K562 (cell line): ENCODE data around the gene BTBD16. TPM values are rescaled to one million over a fixed set of nuclear protein-coding genes. Genes with fewer than 3 reads are reported as not detected.

ENCODE experiments used
- ATAC-seq: fragments of 200-7000 bp; cut with Tn5 transposase; 3 replicates; pipeline ENCODE4 v1.9.1; 2020; ENCODE audit warnings: moderate library complexity
- BruUV-seq: library from RNA; stranded (reverse); fragments of 400-500 nt; replicated peaks from 2 replicates; lab custom pipeline; 2021; lab: Mats Ljungman, UMichigan
- CTCF ChIA-PET: fragments of 300-600 bp; formaldehyde crosslinking; extraction: SDS; loops from one replicate; lab custom pipeline; 2021; ENCODE audit warnings: low intra/inter-chr PET ratio; lab: Yijun Ruan, JAX
- POLR2A ChIA-PET: fragments of 300-600, 350-650 bp; sonication (Branson Sonifier 250); formaldehyde crosslinking; extraction: SDS; loops from one replicate; lab custom pipeline; 2021; ENCODE audit warnings: antibody characterized with exemption, inconsistent platforms; lab: Yijun Ruan, JAX
- DNase-seq, 4 experiments: peaks; one replicate each; pipeline versions ENCODE4 v3.0.0 to v3.0.0-alpha.2; 2011 to 2018; ENCODE audit warnings: low spot score in 3 of 4, mixed read lengths in 3 of 4; ENCODE audit errors: extremely low read depth in 1 of 4
- FAIRE-seq: peaks from 2 replicates; lab custom pipeline; 2011; peaks lifted over from hg19 to GRCh38; lab: Jason Lieb, UNC
- H2AFZ ChIP-seq: 2 replicates; pipeline ENCODE4 v1.6.0; 2011; ENCODE audit warnings: low read depth, low read length, control low read depth, inconsistent platforms
- H3K27ac ChIP-seq: fragments of 200-600 bp; 3 replicates; pipeline ENCODE4 v1.8.0; 2011; ENCODE audit warnings: low read depth, mild to moderate bottlenecking, control low read depth, inconsistent platforms, low read length, moderate library complexity, mixed read lengths; ENCODE audit errors: extremely low read depth
- H3K27me3 ChIP-seq, 2 experiments: fragments of 300-600 bp in 1 of 2; 2 replicates in 1 of 2; 3 replicates in 1 of 2; pipeline versions ENCODE4 v1.6.0 to v1.8.0; 2011; ENCODE audit warnings: inconsistent platforms in 2 of 2, low read length in 2 of 2, mild to moderate bottlenecking in 1 of 2, mixed read lengths in 1 of 2, moderate library complexity in 1 of 2; ENCODE audit not compliant: control insufficient read depth in 2 of 2, insufficient read depth in 2 of 2
- H3K36me3 ChIP-seq: fragments of 300-600 bp; 3 replicates; pipeline ENCODE4 v1.8.0; 2011; ENCODE audit warnings: mild to moderate bottlenecking, low read length, inconsistent platforms; ENCODE audit not compliant: control insufficient read depth, insufficient read depth
- H3K4me1 ChIP-seq, 2 experiments: fragments of 200-600 bp in 1 of 2; replicated peaks in 1 of 2; 2 replicates in 1 of 2; 3 replicates in 1 of 2; pipeline versions ENCODE4 v1.5.1 to v1.8.0; 2011; ENCODE audit warnings: inconsistent platforms in 2 of 2, low read length in 2 of 2, mild to moderate bottlenecking in 1 of 2, mixed read lengths in 1 of 2, moderate library complexity in 1 of 2; ENCODE audit not compliant: control insufficient read depth in 2 of 2, insufficient read depth in 2 of 2
- H3K4me2 ChIP-seq: 2 replicates; pipeline ENCODE4 v1.6.1; 2011; ENCODE audit warnings: low read length, control low read depth, inconsistent platforms, mixed read lengths; ENCODE audit not compliant: insufficient read depth
- H3K4me3 ChIP-seq: fragments of 200-600 bp; sonication (generic), shearing (Covaris generic); 2 replicates; pipeline ENCODE4 v1.5.1; 2016; ENCODE audit warnings: control low read depth, inconsistent platforms
- H3K79me2 ChIP-seq: fragments of 200-600 bp; 3 replicates; pipeline ENCODE4 v1.8.0; 2011; ENCODE audit warnings: low read length, inconsistent platforms; ENCODE audit not compliant: control insufficient read depth, insufficient read depth
- H3K9ac ChIP-seq, 2 experiments: 2 replicates each; pipeline versions ENCODE4 v1.6.0 to v1.6.1; 2011; ENCODE audit warnings: low read depth in 2 of 2, low read length in 2 of 2, control low read depth in 1 of 2, inconsistent platforms in 1 of 2, mild to moderate bottlenecking in 1 of 2, mixed read lengths in 1 of 2; ENCODE audit not compliant: insufficient read depth in 1 of 2
- H3K9me1 ChIP-seq: one replicate; pipeline ENCODE4 v1.6.0; 2011; ENCODE audit warnings: inconsistent platforms, mild to moderate bottlenecking, low read length, moderate library complexity; ENCODE audit not compliant: control insufficient read depth, insufficient read depth
- H3K9me3 ChIP-seq: replicated peaks from 2 replicates; pipeline ENCODE4 v1.5.1; 2011; ENCODE audit warnings: low read depth, low read length, inconsistent platforms; ENCODE audit not compliant: control insufficient read depth, insufficient read depth
- H4K20me1 ChIP-seq: replicated peaks from 2 replicates; pipeline ENCODE4 v1.6.1; 2011; ENCODE audit warnings: low read length, inconsistent platforms, mixed read lengths; ENCODE audit not compliant: control insufficient read depth, insufficient read depth
- CREB1 ChIP-seq, 2 experiments: sonication (generic) in 1 of 2; formaldehyde crosslinking in 1 of 2; IDR thresholded peaks; 2 replicates each; pipeline versions ENCODE4 v1.6.1 to v1.8.0; 2012 to 2022; ENCODE audit warnings: inconsistent platforms in 1 of 2, mild to moderate bottlenecking in 1 of 2, missing genetic modification reagents in 1 of 2, moderate library complexity in 1 of 2
- NCOA2 ChIP-seq, 2 experiments: fragments of 450-650 bp; IDR thresholded peaks; 2 replicates each; pipeline ENCODE4 v1.6.1; 2018; ENCODE audit warnings: mild to moderate bottlenecking in 2 of 2, moderate library complexity in 1 of 2; ENCODE audit not compliant: partially characterized antibody in 2 of 2
- NEUROD1 ChIP-seq: fragments of 150-350 bp; IDR thresholded peaks from 2 replicates; pipeline ENCODE4 v1.6.1; 2014; ENCODE audit warnings: borderline replicate concordance, low read length, low read depth; ENCODE audit not compliant: partially characterized antibody
- NRF1 ChIP-seq, 2 experiments: fragments of 450-650 bp; IDR thresholded peaks in 1 of 2; conservative IDR thresholded peaks in 1 of 2; 2 replicates each; pipeline ENCODE4 v1.6.1; 2014; ENCODE audit warnings: mild to moderate bottlenecking in 2 of 2
- PHF8 ChIP-seq: fragments of 200-600 bp; sonication (generic); IDR thresholded peaks from 2 replicates; pipeline ENCODE4 v1.6.1; 2012; ENCODE audit warnings: mixed run types, mild to moderate bottlenecking, inconsistent platforms, low read length, moderate library complexity, borderline replicate concordance
- POLR2AphosphoS2 ChIP-seq: IDR thresholded peaks from 2 replicates; pipeline ENCODE4 v1.6.1; 2012; ENCODE audit warnings: low read length, improper control_type of control experiment
- REST ChIP-seq, 2 experiments: fragments of 450-650 bp; formaldehyde crosslinking in 1 of 2; IDR thresholded peaks; 2 replicates each; pipeline versions ENCODE4 v1.4.0 to v1.6.1; 2014 to 2020; ENCODE audit warnings: mild to moderate bottlenecking in 2 of 2, borderline replicate concordance in 1 of 2, low read depth in 1 of 2
- TCF7L2 ChIP-seq: fragments of 150-350 bp; IDR thresholded peaks from 2 replicates; pipeline ENCODE4 v1.6.1; 2016; ENCODE audit warnings: low read depth, mild to moderate bottlenecking, low read length, moderate library complexity
- TFAM ChIP-seq: fragments of 250-450 bp; sonication (Bioruptor Pico); conservative IDR thresholded peaks from 2 replicates; pipeline ENCODE4 v1.5.0; 2021; ENCODE audit warnings: mild to moderate bottlenecking, moderate library complexity
- ZBTB8A ChIP-seq: fragments of 450-650 bp; IDR thresholded peaks from 2 replicates; pipeline ENCODE4 v1.6.1; 2018; ENCODE audit warnings: mild to moderate bottlenecking, moderate library complexity; ENCODE audit not compliant: partially characterized antibody
- ZNF280B ChIP-seq: fragments of 250-450 bp; sonication (Bioruptor Pico); IDR thresholded peaks from 2 replicates; pipeline ENCODE4 v1.5.1; 2021; ENCODE audit warnings: mild to moderate bottlenecking
- WGBS: fragments of 100-300 bp; shearing (Covaris generic); methylation state at CpG from one replicate; pipeline ENCODE4 v1.1.6; 2016; ENCODE audit warnings: low coverage, mixed read lengths; ENCODE audit not compliant: insufficient coverage; ENCODE audit errors: missing lambda C conversion rate; 5-methylcytosine and 5-hydroxymethylcytosine counted together
- in situ Hi-C: fragments of 300-500 bp; cut with MboI; formaldehyde crosslinking; loops from 4 replicates; pipeline ENCODE4 v1.15.0; 2018; ENCODE audit warnings: inconsistent platforms, mixed read lengths
- intact Hi-C: fragments of 100-400 bp; cut with micrococcal nuclease; formaldehyde crosslinking; loops from 2 replicates; pipeline ENCODE4 v1.14.2; 2022
- polyA plus RNA-seq, 8 experiments: library from polyadenylated mRNA; depleted of rRNA in 4 of 8; stranded (reverse) in 5 of 8; unstranded in 3 of 8; fragments of >200 nt; fragmentation: Nextera tagmentation in 2 of 8; fragmentation: Illumina TruSeq in 1 of 8; extraction: Ambion mirVana in 2 of 8; extraction: Trizol in 1 of 8; gene quantifications; 2 replicates each; pipeline versions ENCODE4 v1.2.1 to v1.2.3, GENCODE V29; 2011 to 2014; ENCODE audit warnings: inconsistent platforms in 1 of 8, missing spikeins in 1 of 8
- total RNA-seq, 7 experiments: library from RNA; depleted of rRNA in 6 of 7; stranded (reverse); fragments of >200 nt in 6 of 7; fragmentation: Illumina TruSeq in 2 of 7; extraction: Trizol in 2 of 7; gene quantifications; 2 replicates each; pipeline versions ENCODE4 v1.2.1 to v1.2.3, GENCODE V29; 2011 to 2021; ENCODE audit warnings: low replicate concordance in 1 of 7

BTBD16 gene
- total and polyA plus RNA-seq, 9 of the 15 experiments (the other 6 are each of a cell fraction or from before 2014, with no cell fraction given) = 0.11 TPM; not detected in 8

GRCh38 chr10:122287570-122287969, 16.5 kb downstream of the BTBD16 start:
- H2AFZ ChIP-seq = no peak overlapping the region
- H3K4me3 ChIP-seq = no peak overlapping the region
- BruUV-seq = no TSS peak
- H3K36me3 ChIP-seq = no peaks in the 10 kb centered on the region
- 0% methylated on average over 5 of the region's 5 CpGs for WGBS
- in situ Hi-C loops = no loop called here
- CTCF ChIA-PET = no interaction called here
- no peak for FAIRE-seq
- no peak for ATAC-seq
- H4K20me1 ChIP-seq = no peaks in the 10 kb centered on the region
- H3K4me2 ChIP-seq = no peak overlapping the region
- intact Hi-C loops = no loop called here
- no peaks in the 10 kb centered on the region for H3K79me2 ChIP-seq
- no peaks in the 10 kb centered on the region for H3K9me1 ChIP-seq
- H3K27ac ChIP-seq = no peak overlapping the region
- POLR2A ChIA-PET = interaction anchor here (1.7 kb wide), 1 partner anchor 11 kb away, joined by 3 read pairs; no protein-coding TSS in a partner anchor
- no peaks in the 10 kb centered on the region for H3K9me3 ChIP-seq
- no peak for DNase-seq
- no peaks in the 10 kb centered on the region; a peak in 1 of 5 replicates for H3K27me3 ChIP-seq
- no peaks in the 10 kb centered on the region for H3K4me1 ChIP-seq
- no peak overlapping the region for H3K9ac ChIP-seq
- TF ChIP-seq POLR2AphosphoS2 = no peak
- no peak for TF ChIP-seq PHF8
- TF ChIP-seq ZNF280B = no peak
- no peak for TF ChIP-seq REST (IDR thresholded peaks at IDR 0.05; ENCODE audit: borderline replicate concordance)
- TF ChIP-seq REST (CRISPR knock-in tag; IDR thresholded peaks at IDR 0.05; ENCODE audit: low read depth) = no peak
- TF ChIP-seq TCF7L2 = no peak
- TF ChIP-seq NCOA2 (IDR thresholded peaks at IDR 0.05; ENCODE audit: partially characterized antibody in 2 of 2) = no peak
- no peak for TF ChIP-seq TFAM
- no peak for TF ChIP-seq CREB1 (IDR thresholded peaks at IDR 0.05)
- no peak for TF ChIP-seq CREB1 (CRISPR knock-in tag; IDR thresholded peaks at IDR 0.05)
- TF ChIP-seq ZBTB8A = no peak
- TF ChIP-seq NRF1 (conservative IDR thresholded peaks at IDR 0.05 in 1 of 2, IDR thresholded peaks at IDR 0.05 in 1 of 2) = no peak
- TF ChIP-seq NEUROD1 = no peak
